Retinal pigment epithelial cell (primary cell): ENCODE data around the gene CAPN2.
A peak's percentile ranks its signal among the peaks of the same experiment; 100 is the strongest.

Source experiments
- DNase-seq: peaks from one replicate; pipeline ENCODE4 v3.0.0-alpha.2; 2010; ENCODE audit warnings: low read depth
- H3K4me3 ChIP-seq: 2 replicates; pipeline ENCODE4 v1.5.1; 2011; ENCODE audit warnings: mild to moderate bottlenecking, low read length, control low read depth, moderate library complexity
- TF ChIP-seq, protein P1 (sequence below): conservative IDR thresholded peaks from 2 replicates; pipeline ENCODE4 v1.5.1; 2011; ENCODE audit warnings: low read depth, low read length, control low read depth, inconsistent platforms

Gene CAPN2

DNA sequence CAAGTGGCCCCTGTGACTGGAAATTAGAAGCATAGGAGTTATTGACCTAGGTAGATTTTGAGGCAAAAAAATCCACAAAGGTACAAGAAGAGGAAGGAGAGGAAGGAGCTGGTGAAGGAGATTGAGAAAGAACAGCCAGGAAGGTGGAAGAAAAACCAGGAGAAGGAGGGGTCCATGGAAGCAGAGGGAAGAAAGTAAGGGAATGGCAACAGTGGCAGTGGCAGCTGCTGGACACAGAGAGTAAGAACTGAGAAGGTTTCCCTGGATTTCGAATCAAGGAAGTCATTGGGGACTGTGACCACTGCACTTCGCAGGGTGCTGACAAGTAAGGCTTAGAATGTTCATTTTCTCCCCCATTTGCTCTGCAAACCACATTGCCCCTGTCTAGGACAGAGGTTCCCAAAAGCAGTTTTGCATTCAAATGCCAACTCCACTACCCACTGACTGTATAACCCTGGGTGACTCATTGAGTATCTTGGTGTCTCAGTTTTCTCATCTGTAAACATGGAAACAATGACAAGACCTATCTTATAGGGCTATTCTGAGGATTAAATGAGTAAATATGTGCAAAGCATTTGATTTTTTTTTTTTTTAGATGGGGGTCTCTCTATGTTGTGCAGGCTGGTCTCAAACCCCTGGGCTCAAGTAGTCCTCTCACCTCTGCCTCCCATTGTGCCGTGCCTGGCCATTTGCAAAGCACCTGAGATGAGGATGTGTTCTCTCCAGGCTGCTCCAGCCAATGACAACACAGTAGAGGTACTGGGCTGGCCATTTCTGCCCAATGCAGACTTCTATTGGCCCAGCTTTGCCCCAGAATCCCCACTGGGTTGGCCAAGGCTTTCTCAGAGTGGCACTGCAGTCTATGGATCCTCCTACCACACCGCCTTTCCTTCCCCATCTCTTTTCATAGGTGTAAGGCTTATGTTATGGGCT, 9.3 kb upstream of the CAPN2 start:
- H3K4me3 ChIP-seq = no peak overlapping the region
- DNase-seq = no peak
- TF ChIP-seq, protein P1, sequence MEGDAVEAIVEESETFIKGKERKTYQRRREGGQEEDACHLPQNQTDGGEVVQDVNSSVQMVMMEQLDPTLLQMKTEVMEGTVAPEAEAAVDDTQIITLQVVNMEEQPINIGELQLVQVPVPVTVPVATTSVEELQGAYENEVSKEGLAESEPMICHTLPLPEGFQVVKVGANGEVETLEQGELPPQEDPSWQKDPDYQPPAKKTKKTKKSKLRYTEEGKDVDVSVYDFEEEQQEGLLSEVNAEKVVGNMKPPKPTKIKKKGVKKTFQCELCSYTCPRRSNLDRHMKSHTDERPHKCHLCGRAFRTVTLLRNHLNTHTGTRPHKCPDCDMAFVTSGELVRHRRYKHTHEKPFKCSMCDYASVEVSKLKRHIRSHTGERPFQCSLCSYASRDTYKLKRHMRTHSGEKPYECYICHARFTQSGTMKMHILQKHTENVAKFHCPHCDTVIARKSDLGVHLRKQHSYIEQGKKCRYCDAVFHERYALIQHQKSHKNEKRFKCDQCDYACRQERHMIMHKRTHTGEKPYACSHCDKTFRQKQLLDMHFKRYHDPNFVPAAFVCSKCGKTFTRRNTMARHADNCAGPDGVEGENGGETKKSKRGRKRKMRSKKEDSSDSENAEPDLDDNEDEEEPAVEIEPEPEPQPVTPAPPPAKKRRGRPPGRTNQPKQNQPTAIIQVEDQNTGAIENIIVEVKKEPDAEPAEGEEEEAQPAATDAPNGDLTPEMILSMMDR = no peak

DNA sequence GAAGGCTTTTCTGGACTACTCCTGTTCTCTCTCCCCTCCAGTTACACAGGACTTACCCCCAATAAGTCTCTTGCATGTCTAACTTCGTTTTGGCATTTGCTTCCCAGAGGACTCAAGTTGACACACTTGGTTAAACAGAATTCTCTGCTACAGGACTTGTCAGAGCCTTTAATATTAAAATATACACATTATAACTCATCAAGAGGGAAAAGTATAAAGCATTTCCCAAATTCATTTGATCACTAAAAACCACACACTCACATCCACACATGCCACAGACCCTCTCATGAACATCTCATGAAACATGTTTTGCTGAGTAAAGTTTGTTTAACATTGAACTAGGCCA, 8.7 kb upstream of the CAPN2 start:
- H3K4me3 ChIP-seq = no peak overlapping the region
- TF ChIP-seq, protein P1 = no peak
- no peak for DNase-seq

GRCh38 chr1:223704921-223705878, 7.1 kb upstream of the CAPN2 start:
- H3K4me3 ChIP-seq = no peak overlapping the region
- DNase-seq = no peak
- TF ChIP-seq, protein P1 = no peak

GRCh38 chr1:223706077-223706973, 6.0 kb upstream of the CAPN2 start:
- DNase-seq = no peak
- no peak overlapping the region for H3K4me3 ChIP-seq
- TF ChIP-seq, protein P1 = no peak

DNA sequence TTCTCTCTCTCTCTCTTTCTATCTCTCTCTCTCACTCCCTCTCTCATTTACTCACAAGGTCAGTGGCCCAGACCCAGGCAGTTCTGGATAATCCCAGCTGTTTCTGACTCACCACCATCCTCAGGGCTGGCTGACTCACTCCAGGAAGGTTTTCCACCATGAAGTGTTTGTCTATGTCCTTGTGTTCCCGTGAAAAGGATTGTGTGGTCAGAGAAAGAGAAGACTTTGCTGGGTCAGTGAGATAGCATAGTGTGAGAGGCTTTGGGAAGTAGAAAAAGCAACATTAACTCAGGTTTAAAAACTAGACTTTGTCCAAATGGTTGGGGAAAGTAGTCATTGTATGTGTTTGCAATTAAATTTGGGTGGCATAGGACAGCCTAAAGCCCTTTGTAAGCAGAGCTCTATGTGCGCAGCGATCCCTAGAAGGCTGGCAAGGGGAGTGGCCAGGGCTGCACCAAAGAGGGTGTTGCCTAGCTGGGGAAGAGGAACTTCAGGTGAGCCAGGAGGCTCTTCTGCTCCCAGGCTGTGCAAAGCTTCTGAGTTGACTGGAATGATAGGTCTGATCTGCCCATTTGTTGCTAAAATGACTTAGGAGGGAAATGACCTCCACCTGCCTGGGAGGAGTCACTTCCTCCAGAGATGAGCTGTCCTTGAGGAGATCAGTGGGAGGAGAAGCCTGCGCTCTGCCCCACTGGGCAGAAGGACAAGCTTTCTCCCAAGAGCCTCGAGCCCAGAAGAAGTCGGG, 4.9 kb upstream of the CAPN2 start:
- TF ChIP-seq, protein P1 = no peak
- H3K4me3 ChIP-seq = peak overlapping the region; percentile 3
- DNase-seq = peak; percentile 98

GRCh38 chr1:223708001-223708359, 4.4 kb upstream of the CAPN2 start:
- DNase-seq = no peak
- no peak overlapping the region for H3K4me3 ChIP-seq
- TF ChIP-seq, protein P1 = peak; percentile 36
